A673 (cell line): ENCODE data around the gene CDK14.

Experiments used
- CTCF ChIP-seq: fragments of 300-800, 200-600 bp; sonication (generic); conservative IDR thresholded peaks from 2 replicates; pipeline ENCODE4 v1.5.1; 2017; ENCODE audit warnings: low read depth, mild to moderate bottlenecking, antibody characterized with exemption, low read length, moderate library complexity, mixed read lengths
- EZH2 ChIP-seq: fragments of 200-600 bp; sonication (generic); IDR thresholded peaks from 2 replicates; pipeline ENCODE4 v1.6.1; 2017; ENCODE audit warnings: borderline replicate concordance, low read depth, mild to moderate bottlenecking, mixed read lengths, antibody characterized with exemption, low read length; ENCODE audit not compliant: poor library complexity, severe bottlenecking

- TF ChIP-seq CTCF (no peak), EZH2 (no peak)
Observed at GRCh38 chr7:90761584-90761983, 165.5 kb downstream of the CDK14 start.
